ENCODE data around the gene ASTN1.

GRCh38 chr1:176829261-176829660 is 335.3 kb downstream of the ASTN1 start:
- no peak for TF ChIP-seq POLR2AphosphoS5 (IDR thresholded peaks at IDR 0.05; ENCODE audit: low read depth, low read length)
- no peak for TF ChIP-seq POLR2A (IDR thresholded peaks at IDR 0.05; ENCODE audit: low read depth, low read length)
- TF ChIP-seq TAF1 (IDR thresholded peaks at IDR 0.05; ENCODE audit: low read depth, low read length): no peak
- TF ChIP-seq SPI1 (IDR thresholded peaks at IDR 0.05; ENCODE audit: low read depth, low read length): no peak
- TF ChIP-seq PAX5 (IDR thresholded peaks at IDR 0.05; ENCODE audit: insufficient read depth, low read length, severe bottlenecking): no peak

Measured in GM12891 (cell line).